D721Med (cell line): ENCODE results near the gene FOXN1.

Experiments used
- DNase-seq: peaks from one replicate; pipeline ENCODE4 v3.0.0; 2011; ENCODE audit warnings: low spot score; ENCODE audit not compliant: insufficient read length
- FAIRE-seq: peaks from 2 replicates; lab custom pipeline; 2011; peaks lifted over from hg19 to GRCh38; lab: Jason Lieb, UNC
- TF ChIP-seq, protein P1 (sequence below): IDR thresholded peaks from 2 replicates; pipeline ENCODE4 v1.5.1; 2012; ENCODE audit warnings: mild to moderate bottlenecking, control low read depth; ENCODE audit not compliant: insufficient read depth; ENCODE audit errors: missing control alignments

Gene FOXN1

DNA sequence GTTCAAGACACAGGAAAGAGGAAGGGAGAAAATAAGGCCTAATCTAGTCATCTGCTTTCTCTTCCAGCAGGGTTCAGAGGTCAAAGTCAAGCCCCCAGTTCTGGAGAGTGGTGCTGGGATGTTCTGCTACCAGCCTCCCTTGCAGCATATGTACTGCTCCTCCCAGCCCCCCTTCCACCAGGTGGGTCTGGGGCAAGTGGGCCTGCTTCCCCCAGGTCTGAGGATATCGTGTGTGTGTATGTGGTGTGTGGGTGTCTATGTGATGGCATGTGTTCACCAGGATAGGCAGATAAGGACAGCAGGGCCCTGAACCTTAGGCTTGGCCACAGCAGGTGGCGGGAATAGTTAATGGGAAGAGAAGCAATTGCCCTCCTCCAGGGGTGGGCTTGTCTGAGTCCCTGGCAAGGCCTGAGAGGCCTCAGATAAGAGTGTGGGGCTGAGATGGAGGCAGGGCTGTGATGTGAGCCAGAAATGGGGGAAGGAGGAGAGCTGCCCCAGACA lies 21.1 kb downstream of the FOXN1 start:
- TF ChIP-seq, protein P1, sequence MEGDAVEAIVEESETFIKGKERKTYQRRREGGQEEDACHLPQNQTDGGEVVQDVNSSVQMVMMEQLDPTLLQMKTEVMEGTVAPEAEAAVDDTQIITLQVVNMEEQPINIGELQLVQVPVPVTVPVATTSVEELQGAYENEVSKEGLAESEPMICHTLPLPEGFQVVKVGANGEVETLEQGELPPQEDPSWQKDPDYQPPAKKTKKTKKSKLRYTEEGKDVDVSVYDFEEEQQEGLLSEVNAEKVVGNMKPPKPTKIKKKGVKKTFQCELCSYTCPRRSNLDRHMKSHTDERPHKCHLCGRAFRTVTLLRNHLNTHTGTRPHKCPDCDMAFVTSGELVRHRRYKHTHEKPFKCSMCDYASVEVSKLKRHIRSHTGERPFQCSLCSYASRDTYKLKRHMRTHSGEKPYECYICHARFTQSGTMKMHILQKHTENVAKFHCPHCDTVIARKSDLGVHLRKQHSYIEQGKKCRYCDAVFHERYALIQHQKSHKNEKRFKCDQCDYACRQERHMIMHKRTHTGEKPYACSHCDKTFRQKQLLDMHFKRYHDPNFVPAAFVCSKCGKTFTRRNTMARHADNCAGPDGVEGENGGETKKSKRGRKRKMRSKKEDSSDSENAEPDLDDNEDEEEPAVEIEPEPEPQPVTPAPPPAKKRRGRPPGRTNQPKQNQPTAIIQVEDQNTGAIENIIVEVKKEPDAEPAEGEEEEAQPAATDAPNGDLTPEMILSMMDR: no peak
- DNase-seq: no peak
- no peak for FAIRE-seq

DNA sequence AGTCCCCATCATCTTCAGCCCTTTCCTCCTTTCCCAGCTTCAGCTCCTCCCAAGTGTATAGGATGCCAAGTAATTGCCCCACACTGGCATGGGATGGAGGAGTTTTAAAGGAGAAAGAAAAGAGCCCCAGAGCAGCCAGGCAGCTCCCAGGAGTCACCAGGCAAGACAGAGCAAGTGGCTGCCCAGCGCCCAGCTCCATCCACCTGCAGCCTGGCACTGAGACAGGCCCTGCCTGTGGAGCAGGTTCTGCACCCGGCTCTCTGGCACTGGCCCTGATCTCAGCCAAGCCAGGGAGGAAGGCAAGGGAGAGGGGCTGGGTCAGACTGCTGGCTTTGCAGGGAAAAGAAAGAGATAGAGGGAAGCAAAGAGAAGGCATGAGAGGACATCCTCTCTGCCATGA lies 21.7 kb downstream of the FOXN1 start:
- TF ChIP-seq, protein P1: no peak
- FAIRE-seq (no peak), DNase-seq (no peak)

DNA sequence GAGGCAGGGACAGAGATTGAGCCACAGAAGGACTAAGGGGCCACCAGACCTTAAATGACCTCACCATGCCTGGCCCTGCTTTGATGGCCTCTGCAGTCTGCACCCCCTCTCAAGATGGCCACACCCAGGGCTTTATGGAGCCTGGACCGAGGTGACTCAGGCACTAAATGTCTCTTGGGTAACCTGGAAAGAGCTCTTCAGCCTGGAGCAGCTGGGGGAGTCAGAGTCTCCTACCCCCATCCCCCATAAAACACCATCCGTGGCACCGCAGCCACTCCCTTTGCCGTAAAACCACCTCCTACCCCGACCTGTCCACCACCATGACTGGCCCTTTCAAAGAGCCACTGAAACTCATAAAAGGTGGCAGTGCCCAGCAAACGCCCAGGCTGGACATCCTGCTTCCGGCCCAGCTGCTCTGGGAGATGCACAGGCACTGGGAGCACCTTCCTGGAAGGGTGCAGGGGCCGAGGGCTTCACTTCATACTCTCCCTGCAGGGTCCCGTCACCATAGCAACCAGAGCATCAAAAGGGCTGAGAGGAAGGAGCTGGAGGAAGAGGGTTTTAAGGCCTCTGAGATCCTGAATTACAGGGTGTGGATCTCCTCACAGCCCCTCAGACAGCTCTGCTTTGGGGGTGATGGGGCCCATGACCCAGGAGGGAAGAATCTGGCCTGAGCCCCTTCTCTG lies 22.3 kb downstream of the FOXN1 start:
- no peak for FAIRE-seq

DNA sequence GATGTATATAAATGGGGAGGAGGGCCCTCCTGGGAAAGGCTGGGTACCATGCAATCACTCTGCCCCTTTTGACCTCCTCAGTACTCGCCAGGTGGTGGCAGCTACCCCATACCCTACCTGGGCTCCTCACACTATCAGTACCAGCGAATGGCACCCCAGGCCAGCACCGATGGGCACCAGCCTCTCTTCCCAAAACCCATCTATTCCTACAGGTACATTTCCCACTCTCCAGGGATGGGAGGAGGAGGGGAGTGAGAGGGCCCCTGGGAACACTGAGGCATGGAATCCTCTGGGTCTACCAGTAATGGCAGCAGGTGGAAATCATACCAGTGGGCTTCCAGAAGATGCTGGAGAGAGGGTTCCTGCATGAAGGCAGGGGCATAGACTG lies 22.9 kb downstream of the FOXN1 start:
- TF ChIP-seq, protein P1: no peak
- DNase-seq (no peak), FAIRE-seq (no peak)

More for the DNA sequence above, 22.3 kb downstream of the FOXN1 start:
- TF ChIP-seq, protein P1: no peak
- no peak for DNase-seq

DNA sequence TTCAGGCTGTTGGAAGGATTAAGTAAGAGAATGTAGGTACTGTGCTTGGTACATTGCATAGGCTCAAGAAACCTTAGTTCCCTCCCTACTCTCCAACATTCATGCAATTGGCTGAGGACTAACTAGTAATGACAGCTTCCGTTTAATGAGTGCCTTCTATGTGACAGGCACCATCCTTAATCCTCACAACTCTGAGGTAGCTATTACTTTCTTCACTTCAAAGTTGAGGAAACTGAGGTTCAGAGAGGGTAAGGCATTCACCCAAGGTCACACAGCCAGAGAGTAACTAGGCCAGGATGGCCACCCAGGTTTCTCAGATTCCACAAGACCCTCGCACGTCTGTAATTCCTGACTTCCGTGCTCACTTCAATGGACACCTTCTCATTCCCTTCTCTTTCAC lies 24.1 kb downstream of the FOXN1 start:
- FAIRE-seq (no peak), DNase-seq (no peak)
- TF ChIP-seq, protein P1: no peak

DNA sequence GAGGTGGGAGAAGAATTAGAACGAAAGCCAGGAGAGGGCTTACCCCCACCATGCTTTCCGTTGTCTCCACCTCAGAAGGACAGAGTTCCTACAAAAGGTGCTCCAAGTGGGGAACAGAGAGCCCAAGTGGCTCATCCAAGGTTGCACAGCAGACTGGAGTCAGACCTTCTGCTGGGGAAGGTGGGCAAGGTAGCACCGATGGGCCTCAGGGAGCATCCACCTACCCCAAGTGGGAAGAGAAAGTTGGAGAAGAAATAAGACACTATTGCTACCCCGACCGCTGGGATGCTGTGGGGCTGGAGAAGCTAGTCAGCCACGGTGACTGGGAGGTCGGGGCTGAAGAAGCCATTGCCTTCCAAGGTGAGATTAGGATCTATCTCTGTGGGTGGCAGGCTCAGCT lies 24.8 kb downstream of the FOXN1 start:
- no peak for DNase-seq
- TF ChIP-seq, protein P1: no peak
- FAIRE-seq: no peak
